GM21515 (cell line): ENCODE measurements around the gene CD200R1L.

Experiments used
- ATAC-seq: cut with Tn5 transposase; IDR thresholded peaks from one replicate; pipeline ENCODE4 v1.9.1; 2021; ENCODE audit not compliant: unreplicated experiment

CD200R1L gene

DNA sequence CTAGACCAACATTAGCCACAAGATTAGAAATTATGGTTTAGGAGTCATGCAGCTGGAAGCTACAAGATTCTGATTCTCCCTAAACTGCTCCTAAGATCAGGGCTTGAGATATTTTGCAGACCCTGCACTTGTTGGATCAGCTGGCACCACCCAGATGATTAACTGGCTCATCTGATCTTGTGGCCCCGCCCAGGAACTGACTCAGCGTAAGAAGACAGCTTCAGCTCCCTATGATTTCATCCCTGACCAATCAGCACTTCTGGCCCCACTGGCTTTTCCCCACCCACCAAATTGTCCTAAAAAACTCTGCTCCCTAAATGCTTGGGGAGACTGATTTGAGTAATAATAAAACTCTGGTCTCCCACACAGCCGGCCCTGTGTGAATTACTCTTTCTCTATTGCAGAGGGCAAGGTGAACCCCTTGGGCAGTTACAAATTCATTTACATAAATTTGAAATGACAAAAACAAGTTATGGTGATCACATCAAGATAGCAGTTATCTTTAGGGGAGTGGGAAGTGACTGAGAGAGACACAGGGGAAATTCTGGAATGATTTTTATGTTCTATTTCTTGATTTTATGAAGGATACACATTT is 76.5 kb downstream of the CD200R1L start:
- no peak for ATAC-seq

GRCh38 chr3:112769286-112769978 is 77.2 kb downstream of the CD200R1L start:
- ATAC-seq, result no peak

GRCh38 chr3:112767777-112768176 is 78.9 kb downstream of the CD200R1L start:
- ATAC-seq, result no peak

DNA sequence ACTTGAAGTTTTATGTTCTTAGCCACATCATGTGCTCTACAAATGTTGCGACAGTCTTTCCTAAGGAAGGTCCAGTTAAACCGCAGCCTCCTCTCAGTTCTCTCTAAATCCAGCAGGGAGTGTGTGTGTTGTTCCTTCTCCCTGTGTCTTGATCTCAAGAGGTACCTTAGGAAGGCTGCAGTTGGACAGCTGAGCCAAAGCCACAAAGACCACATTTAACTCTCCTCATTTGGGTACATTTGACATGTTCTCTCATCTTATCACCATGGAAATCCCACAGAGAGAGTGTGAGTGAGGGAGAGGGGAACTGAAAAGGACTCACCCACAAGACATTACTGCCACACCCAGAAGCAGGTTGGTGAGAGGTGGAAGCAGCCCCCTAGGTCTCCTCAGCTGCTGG is 79.5 kb downstream of the CD200R1L start:
- ATAC-seq, result peak; percentile 82
